D341Med (cell line): ENCODE measurements around the gene BRAF.
"Not testable (repeated sequence)": the region's sequence is repeated elsewhere in the genome, so short reads cannot be mapped to it uniquely, and the experiment has no call there.

Experiments used
- DNase-seq: peaks from one replicate; pipeline ENCODE4 v3.0.0; 2012; ENCODE audit warnings: low spot score

BRAF gene

GRCh38 chr7:140769852-140770251 lies 154.9 kb downstream of the BRAF start:
- DNase-seq, result no peak

GRCh38 chr7:140767418-140767817 lies 157.3 kb downstream of the BRAF start:
- DNase-seq, result no peak

GRCh38 chr7:140765441-140765840 lies 159.3 kb downstream of the BRAF start:
- DNase-seq, result not testable (repeated sequence)

- DNase-seq, result not testable (repeated sequence)
Measured at GRCh38 chr7:140763166-140763565, 161.6 kb downstream of the BRAF start.

- DNase-seq, result not testable (repeated sequence)
Measured at GRCh38 chr7:140761375-140761774, 163.4 kb downstream of the BRAF start.

GRCh38 chr7:140754506-140754905 lies 170.2 kb downstream of the BRAF start:
- no peak for DNase-seq

GRCh38 chr7:140752533-140752932 lies 172.2 kb downstream of the BRAF start:
- DNase-seq, result no peak

- no peak for DNase-seq
Measured at GRCh38 chr7:140746751-140747150, 178.0 kb downstream of the BRAF start.

- DNase-seq, result no peak
Measured at GRCh38 chr7:140745266-140746058, 179.3 kb downstream of the BRAF start.

- no peak for DNase-seq
Measured at GRCh38 chr7:140744005-140744404, 180.7 kb downstream of the BRAF start.

GRCh38 chr7:140743255-140743654 lies 181.5 kb downstream of the BRAF start:
- not testable (repeated sequence) for DNase-seq

- no peak for DNase-seq
Measured at GRCh38 chr7:140738280-140738679, 186.4 kb downstream of the BRAF start.

GRCh38 chr7:140734729-140735128 lies 190.0 kb downstream of the BRAF start:
- no peak for DNase-seq

- no peak for DNase-seq
Measured at GRCh38 chr7:140734096-140734495, 190.6 kb downstream of the BRAF start.

GRCh38 chr7:140732416-140732815 lies 192.3 kb downstream of the BRAF start:
- no peak for DNase-seq

- no peak for DNase-seq
Measured at GRCh38 chr7:140726281-140726680, 198.4 kb downstream of the BRAF start.

GRCh38 chr7:140724706-140725105 lies 200.0 kb downstream of the BRAF start:
- DNase-seq, result no peak

GRCh38 chr7:140723574-140723973 lies 201.2 kb downstream of the BRAF start:
- DNase-seq, result no peak

- no peak for DNase-seq
Measured at GRCh38 chr7:140723006-140723405, 201.7 kb downstream of the BRAF start.

- no peak for DNase-seq
Measured at GRCh38 chr7:140722254-140722653, 202.5 kb downstream of the BRAF start.

- no peak for DNase-seq
Measured at GRCh38 chr7:140719721-140720120, 205.0 kb downstream of the BRAF start.

GRCh38 chr7:140714331-140715040 lies 210.2 kb downstream of the BRAF start:
- DNase-seq, result no peak

- not testable (repeated sequence) for DNase-seq
Measured at GRCh38 chr7:140712392-140712791, 212.3 kb downstream of the BRAF start.
